Ovary (tissue), 3 donors: ENCODE data around the gene NANP.

Experiments
- CTCF ChIP-seq, 3 donors: fragments of 450-650 bp in 2 of 3; fragments of 200-600 bp in 1 of 3; IDR thresholded peaks; one replicate each; pipeline versions ENCODE4 v1.5.1 to v1.8.0; 2016 to 2022; ENCODE audit warnings: antibody characterized with exemption in 3 of 3, mild to moderate bottlenecking in 1 of 3
- POLR2A ChIP-seq: fragments of 450-650 bp; IDR thresholded peaks from one replicate; pipeline ENCODE4 v1.6.1; 2017; ENCODE audit warnings: antibody characterized with exemption, mild to moderate bottlenecking, moderate library complexity
- donor health status: DM: no; HTN: no; CAD: no.

- no peak for TF ChIP-seq CTCF (IDR thresholded peaks at IDR 0.05)
- TF ChIP-seq POLR2A = no peak
Measured at GRCh38 chr20:25619514-25619913, 4.3 kb downstream of the NANP start.
